Fibroblast of villous mesenchyme (primary cell): ENCODE results near the gene SEC24A. TPM values are rescaled to one million over a fixed set of nuclear protein-coding genes. Genes with fewer than 3 reads are reported as not detected.
A peak's percentile ranks its signal among the peaks of the same experiment; 100 is the strongest.

Experiments
- DNase-seq: peaks from one replicate; pipeline ENCODE4 v3.0.0-alpha.2; 2010; ENCODE audit warnings: low read depth
- H3K4me3 ChIP-seq: 2 replicates; pipeline ENCODE4 v1.5.1; 2011; ENCODE audit warnings: low read depth, mild to moderate bottlenecking, low read length
- total RNA-seq: library from RNA; depleted of rRNA; stranded (reverse); fragments of >200 nt; gene quantifications from 2 replicates; pipeline ENCODE4 v1.2.3, GENCODE V29; 2012
- TF ChIP-seq, protein P1 (sequence below): IDR thresholded peaks from 2 replicates; pipeline ENCODE4 v1.5.1; 2012; ENCODE audit warnings: low read depth, mild to moderate bottlenecking, low read length; ENCODE audit not compliant: insufficient read depth

SEC24A gene
- total RNA-seq, 1 donor, result 47.9 TPM

DNA sequence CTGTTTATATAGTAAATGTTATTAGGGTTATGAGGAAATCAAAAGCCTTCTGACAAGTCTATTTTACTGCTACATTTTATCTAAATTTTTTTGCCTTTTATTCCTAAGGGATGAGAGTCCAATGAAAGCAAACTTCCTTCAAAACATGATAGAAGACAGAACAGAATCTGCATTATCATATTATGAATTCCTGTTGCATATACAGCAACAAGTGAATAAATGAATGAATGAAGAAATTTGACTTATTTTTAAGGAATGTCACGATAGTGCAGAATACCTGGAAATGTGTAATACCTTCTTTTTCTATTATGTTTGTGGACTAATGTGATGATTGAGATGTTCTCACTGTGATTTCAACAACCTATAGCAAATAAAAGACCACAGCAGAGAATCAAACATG lies 76.3 kb downstream of the SEC24A start:
- no peak for DNase-seq
- no peak overlapping the region for H3K4me3 ChIP-seq
- TF ChIP-seq, protein P1, sequence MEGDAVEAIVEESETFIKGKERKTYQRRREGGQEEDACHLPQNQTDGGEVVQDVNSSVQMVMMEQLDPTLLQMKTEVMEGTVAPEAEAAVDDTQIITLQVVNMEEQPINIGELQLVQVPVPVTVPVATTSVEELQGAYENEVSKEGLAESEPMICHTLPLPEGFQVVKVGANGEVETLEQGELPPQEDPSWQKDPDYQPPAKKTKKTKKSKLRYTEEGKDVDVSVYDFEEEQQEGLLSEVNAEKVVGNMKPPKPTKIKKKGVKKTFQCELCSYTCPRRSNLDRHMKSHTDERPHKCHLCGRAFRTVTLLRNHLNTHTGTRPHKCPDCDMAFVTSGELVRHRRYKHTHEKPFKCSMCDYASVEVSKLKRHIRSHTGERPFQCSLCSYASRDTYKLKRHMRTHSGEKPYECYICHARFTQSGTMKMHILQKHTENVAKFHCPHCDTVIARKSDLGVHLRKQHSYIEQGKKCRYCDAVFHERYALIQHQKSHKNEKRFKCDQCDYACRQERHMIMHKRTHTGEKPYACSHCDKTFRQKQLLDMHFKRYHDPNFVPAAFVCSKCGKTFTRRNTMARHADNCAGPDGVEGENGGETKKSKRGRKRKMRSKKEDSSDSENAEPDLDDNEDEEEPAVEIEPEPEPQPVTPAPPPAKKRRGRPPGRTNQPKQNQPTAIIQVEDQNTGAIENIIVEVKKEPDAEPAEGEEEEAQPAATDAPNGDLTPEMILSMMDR, result no peak

DNA sequence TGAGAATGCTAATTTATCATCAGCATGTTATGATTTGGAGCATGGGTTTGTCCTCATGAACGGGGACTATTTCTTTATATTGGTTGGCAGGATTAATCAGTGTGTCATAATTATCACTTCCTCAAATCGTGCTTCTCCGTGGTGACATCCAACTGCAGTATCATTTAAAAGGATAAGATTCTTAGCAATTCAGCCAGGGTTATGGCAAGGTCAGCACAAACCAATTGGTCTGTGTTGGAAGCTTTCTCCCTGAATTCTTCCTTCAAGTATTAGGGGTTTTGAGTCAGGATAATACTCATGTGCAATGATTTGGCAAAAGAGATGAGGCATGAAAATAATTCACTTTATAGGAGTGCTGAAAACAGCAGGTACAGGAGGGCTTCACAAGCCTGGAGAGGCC lies 84.2 kb downstream of the SEC24A start:
- DNase-seq, result no peak
- no peak overlapping the region for H3K4me3 ChIP-seq
- TF ChIP-seq, protein P1, result no peak

DNA sequence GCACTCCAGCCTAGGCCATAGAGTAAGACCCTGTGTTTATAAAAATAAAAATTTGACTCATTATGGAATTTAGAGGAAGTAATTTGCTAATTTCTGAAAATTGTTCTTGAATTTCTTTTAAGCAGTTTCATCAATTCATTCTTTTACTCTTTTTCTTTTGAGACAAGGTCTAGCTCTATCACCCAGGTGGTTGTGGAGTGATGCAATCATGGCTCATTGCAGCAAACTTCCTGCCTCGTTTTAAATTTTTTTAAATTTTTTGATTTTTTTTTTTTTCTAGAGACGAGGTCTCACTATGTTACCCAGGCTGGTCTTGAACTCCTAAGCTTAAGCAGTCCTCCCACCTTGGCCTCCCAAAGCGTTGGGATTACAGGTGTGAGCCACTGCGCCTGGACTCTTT lies 86.7 kb downstream of the SEC24A start:
- H3K4me3 ChIP-seq, result no peak overlapping the region
- TF ChIP-seq, protein P1, result no peak
- DNase-seq, result no peak

DNA sequence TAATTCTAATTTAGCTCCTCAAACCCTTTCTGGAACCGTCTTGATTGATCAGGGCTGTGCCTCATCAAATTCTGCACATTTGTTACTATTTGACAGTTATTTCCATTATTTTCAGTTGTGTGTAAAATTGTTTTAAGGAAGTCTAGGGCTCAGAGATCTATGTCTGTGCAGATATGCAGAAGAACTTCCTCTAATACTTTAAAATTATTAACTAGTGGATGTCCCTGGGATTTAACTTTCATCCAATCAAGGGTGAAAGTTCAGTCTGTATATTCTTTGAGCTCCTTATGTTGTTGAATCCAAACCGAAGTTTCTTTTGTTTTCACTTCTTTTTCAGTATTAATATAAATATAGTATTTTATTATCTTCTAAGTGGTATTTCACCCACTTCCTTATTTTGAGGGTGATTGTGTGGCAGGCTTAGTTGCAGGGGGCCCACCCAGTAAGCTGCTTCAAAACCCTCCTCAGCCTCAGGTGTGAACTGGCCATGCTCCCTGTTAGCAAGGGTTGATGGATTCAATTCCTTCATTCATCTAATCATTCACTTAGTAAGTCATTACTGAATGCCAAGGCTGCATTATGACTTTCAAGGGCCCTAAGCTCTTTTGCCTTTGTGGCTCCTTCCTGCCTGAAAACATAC lies 87.7 kb downstream of the SEC24A start:
- H3K4me3 ChIP-seq, result no peak overlapping the region
- TF ChIP-seq, protein P1, result no peak
- DNase-seq, result no peak

DNA sequence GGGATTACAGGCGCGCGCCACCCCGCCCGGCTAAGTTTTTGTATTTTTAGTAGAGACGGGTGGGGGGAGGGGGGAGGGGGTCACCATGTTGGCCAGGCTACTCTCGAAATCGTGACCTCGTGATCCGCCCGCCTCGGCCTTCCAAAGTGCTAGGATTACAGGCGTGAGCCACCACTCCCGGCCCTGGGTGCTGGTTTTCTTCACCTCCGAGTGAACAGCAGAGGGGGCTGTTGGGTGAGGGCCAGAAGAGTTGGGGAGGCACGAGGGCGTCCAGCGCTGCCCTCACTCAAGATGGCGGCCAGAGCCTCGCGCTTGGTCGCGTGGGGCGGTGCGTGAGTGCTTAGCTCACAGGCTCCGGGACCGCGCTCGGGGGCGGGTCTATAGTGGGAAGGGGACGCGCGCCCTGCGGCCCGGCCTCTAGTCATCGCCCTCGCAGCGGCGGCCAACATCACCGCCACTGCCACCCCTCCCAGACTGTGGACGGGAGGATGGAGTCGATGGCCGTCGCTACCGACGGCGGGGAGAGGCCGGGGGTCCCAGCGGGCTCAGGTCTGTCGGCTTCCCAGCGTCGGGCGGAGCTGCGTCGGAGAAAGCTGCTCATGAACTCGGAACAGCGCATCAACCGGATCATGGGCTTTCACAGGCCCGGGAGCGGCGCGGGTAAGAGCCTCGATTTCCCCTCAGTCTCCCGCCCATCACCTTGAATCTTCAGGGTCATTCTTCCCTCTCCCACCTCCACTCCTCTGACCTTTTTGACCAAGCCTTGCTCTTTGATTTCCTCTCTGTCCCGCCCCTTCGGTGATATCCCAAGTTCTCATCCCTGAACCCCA lies 89.8 kb downstream of the SEC24A start, which contains the start of gene CAMLG:
CAMLG (plus strand) TSS at position 416 of the 830 bp plus-strand sequence; CDS start at position 489, 73 bp downstream.
- peak; percentile 99 for DNase-seq
- TF ChIP-seq, protein P1, result peak; percentile 54
- peak within 1 kb of the TSS; percentile 85 for H3K4me3 ChIP-seq

DNA sequence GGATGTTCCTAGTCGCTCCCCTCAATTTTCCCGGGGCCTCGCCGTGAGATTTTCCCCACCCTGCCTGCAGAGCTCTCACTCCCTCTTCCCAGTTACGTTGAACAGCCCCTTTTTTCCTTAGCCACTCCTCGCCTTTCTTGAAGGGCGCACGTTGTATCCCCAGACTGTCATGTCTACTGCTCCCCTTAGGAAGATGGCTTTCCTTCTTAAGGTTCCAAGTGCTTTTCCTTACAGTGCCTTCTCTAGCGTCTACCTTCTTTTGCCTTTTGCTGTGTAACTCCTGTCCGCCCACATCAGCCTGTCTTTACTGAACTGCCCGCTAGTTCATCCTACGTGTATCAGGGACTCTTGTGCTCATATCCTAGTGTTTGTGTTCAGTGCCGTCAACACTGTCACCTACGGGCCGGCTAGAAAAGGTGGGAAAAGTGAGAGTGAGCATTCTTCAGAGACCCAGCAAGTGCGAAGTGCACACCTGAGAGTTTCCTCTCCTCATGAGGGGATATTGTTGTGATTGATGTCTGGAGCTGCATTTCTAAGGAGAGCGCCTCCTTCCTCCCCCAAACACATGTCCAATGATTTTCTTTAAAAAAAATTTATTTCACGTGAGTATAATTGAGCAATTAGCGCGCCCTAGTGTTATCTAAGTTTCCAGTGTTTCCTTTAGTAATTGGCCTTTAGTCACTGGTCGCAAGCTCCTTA lies 90.5 kb downstream of the SEC24A start:
- peak; percentile 54 for DNase-seq
- peak overlapping the region; percentile 85 for H3K4me3 ChIP-seq
- TF ChIP-seq, protein P1, result peak; percentile 7
